ENCODE results near the gene ECHS1. TPM values are rescaled to one million over a fixed set of nuclear protein-coding genes. Genes with fewer than 3 reads are reported as not detected.
A peak's percentile ranks its signal among the peaks of the same experiment; 100 is the strongest.
"Not testable (repeated sequence)": the region's sequence is repeated elsewhere in the genome, so short reads cannot be mapped to it uniquely, and the experiment has no call there.

Gene ECHS1
- total RNA-seq = 130 TPM

- DNase-seq (ENCODE audit: low spot score) = peak; percentile 96
Measured at GRCh38 chr10:133373174-133374090, at the start of gene ECHS1. Gene ECHS1 (minus strand): TSS chr10:133373354. CDS start chr10:133373333, 21 bp downstream.

- no peak for DNase-seq (ENCODE audit: low spot score)
Measured at GRCh38 chr10:133422223-133422806, 49.2 kb upstream of the ECHS1 start.

GRCh38 chr10:133421336-133422222, 48.4 kb upstream of the ECHS1 start:
- no peak for DNase-seq (ENCODE audit: low spot score)

- no peak for DNase-seq (ENCODE audit: low spot score)
Measured at GRCh38 chr10:133420579-133420978, 47.4 kb upstream of the ECHS1 start.

GRCh38 chr10:133420028-133420427, 46.9 kb upstream of the ECHS1 start:
- no peak for DNase-seq (ENCODE audit: low spot score)

GRCh38 chr10:133419211-133419950, 46.2 kb upstream of the ECHS1 start:
- no peak for DNase-seq (ENCODE audit: low spot score)

- no peak for DNase-seq (ENCODE audit: low spot score)
Measured at GRCh38 chr10:133418289-133418993, 45.3 kb upstream of the ECHS1 start.

- no peak for DNase-seq (ENCODE audit: low spot score)
Measured at GRCh38 chr10:133415752-133416151, 42.6 kb upstream of the ECHS1 start.

- DNase-seq (ENCODE audit: low spot score) = not testable (repeated sequence)
Measured at GRCh38 chr10:133414401-133414800, 41.2 kb upstream of the ECHS1 start.

GRCh38 chr10:133412381-133412711, 39.2 kb upstream of the ECHS1 start:
- no peak for DNase-seq (ENCODE audit: low spot score)

GRCh38 chr10:133411523-133412380, 38.6 kb upstream of the ECHS1 start:
- DNase-seq (ENCODE audit: low spot score) = no peak

GRCh38 chr10:133405844-133406527, 32.8 kb upstream of the ECHS1 start:
- DNase-seq (ENCODE audit: low spot score) = no peak

GRCh38 chr10:133405272-133405671, 32.1 kb upstream of the ECHS1 start:
- DNase-seq (ENCODE audit: low spot score) = no peak

GRCh38 chr10:133403784-133404183, 30.6 kb upstream of the ECHS1 start:
- DNase-seq (ENCODE audit: low spot score) = no peak

GRCh38 chr10:133403359-133403758, 30.2 kb upstream of the ECHS1 start:
- no peak for DNase-seq (ENCODE audit: low spot score)

GRCh38 chr10:133401981-133402725, 29.0 kb upstream of the ECHS1 start:
- no peak for DNase-seq (ENCODE audit: low spot score)

GRCh38 chr10:133401500-133401899, 28.3 kb upstream of the ECHS1 start:
- DNase-seq (ENCODE audit: low spot score) = no peak

- no peak for DNase-seq (ENCODE audit: low spot score)
Measured at GRCh38 chr10:133400624-133401424, 27.7 kb upstream of the ECHS1 start.

Data from ureter (tissue), 1 donor.